Sciatic nerve (tissue), 2 donors: ENCODE data around the gene FAR2. TPM values are rescaled to one million over a fixed set of nuclear protein-coding genes. Genes with fewer than 3 reads are reported as not detected.
"Not testable (repeated sequence)": the region's sequence is repeated elsewhere in the genome, so short reads cannot be mapped to it uniquely, and the experiment has no call there.

Experiments
- ATAC-seq: fragments of 200-7000 bp; cut with Tn5 transposase; one replicate; pipeline ENCODE4 v1.9.1; 2020; ENCODE audit warnings: mild to moderate bottlenecking, moderate library complexity
- DNase-seq: peaks from one replicate; pipeline ENCODE4 v3.0.0-alpha.2; 2020; ENCODE audit warnings: low spot score
- intact Hi-C: fragments of 100-400 bp; cut with DNase I; formaldehyde crosslinking; loops from one replicate; pipeline ENCODE4 v1.14.2; 2022
- total RNA-seq: library from RNA; stranded (reverse); fragmentation: NEBNext Ultra II Directional; extraction: Animal tissue kit (Norgen Biotek cat#: 25700); gene quantifications from one replicate; pipeline ENCODE4 v1.2.1, GENCODE V29; 2021
- donor health status: DM: no; HTN: no; CAD: no.
- donor health status: DM: no; HTN: no; CAD: no.

Gene FAR2
- total RNA-seq, 1 donor from 2014 or later = 8.6 TPM

DNA sequence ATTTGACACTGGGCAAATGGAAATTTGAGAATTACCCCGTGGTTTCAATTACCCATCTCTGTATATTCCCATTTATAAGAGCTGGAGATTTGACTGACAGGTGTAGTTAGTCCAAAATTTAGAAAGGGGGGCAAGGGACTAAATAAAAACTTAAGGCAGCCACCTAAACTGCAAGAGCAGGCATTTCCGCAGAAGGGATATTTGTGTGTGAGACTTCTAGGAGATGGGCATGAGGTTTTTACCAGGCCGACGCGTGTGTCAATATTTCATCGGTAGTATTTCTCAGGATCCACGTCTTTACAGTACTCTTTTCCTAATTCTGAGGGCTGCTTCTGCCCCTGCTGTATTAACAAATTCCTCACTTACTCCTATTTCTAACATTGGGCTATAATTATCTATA, 1.4 kb downstream of the FAR2 start:
- ATAC-seq = no peak
- DNase-seq = no peak
- intact Hi-C loops = no loop called here

DNA sequence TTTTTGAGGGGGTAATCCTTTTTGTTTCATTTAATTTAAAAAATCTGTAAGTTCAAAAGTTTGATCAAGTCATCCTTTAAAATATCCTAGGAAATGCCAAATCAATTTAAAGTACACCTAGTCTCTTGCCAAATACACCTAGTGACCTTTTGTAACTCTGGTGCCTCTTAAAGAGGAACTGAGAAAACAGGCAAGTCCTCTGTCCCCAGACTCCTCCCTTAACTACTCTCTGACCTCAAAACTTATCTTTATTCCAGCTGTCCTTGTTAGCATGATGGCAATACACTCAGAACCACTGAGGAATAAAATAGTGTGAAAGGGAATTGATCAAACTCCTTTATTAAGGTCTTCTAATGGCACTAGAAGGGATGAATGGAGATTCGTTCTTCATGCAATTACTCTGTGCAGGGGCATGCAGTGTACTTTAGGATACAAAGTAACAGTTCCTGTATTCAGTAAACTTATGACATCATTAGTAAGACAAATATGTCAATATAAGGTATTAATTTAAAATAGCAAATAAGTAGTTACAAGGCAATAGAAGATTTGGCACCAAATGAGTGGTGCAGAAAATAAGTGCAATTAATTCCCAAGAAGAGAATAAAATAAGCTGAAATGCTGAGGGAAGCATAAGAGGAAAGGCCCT, 3.3 kb downstream of the FAR2 start:
- intact Hi-C loops = no loop called here
- no peak for ATAC-seq

GRCh38 chr12:29152981-29153630, 4.0 kb downstream of the FAR2 start:
- ATAC-seq (no peak), DNase-seq (no peak)
- intact Hi-C loops = no loop called here

More for the DNA sequence above, 3.3 kb downstream of the FAR2 start:
- no peak for DNase-seq

DNA sequence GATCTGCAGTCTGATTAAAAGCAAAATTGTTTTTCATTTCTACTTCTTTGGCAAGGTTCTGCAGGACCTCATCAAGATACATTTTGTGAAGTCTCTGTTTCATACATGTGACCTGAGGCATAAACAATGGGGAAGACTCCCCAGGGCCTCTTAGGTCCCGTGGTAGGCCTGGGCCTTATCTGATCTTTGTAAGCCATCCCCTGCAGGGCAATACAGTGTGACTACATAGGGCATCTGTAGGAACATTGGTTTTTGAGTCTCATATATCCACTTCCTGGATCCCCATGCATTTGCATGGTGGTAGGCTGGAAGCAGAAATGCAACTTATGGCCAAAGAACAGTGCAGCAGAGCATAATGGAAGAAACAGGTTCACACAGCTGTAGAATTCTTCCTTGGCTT, 6.0 kb downstream of the FAR2 start:
- ATAC-seq (peak; percentile 24), DNase-seq (no peak)
- intact Hi-C loops = no loop called here

GRCh38 chr12:29157486-29157946, 8.4 kb downstream of the FAR2 start:
- ATAC-seq (no peak), DNase-seq (no peak)
- intact Hi-C loops = no loop called here

- ATAC-seq = peak; percentile 71
- DNase-seq = no peak
- intact Hi-C loops = no loop called here
These were observed 9.2 kb downstream of the FAR2 start for GRCh38 chr12:29158115-29158763.

- DNase-seq (no peak), ATAC-seq (no peak)
- intact Hi-C loops = no loop called here
These were observed 10.6 kb downstream of the FAR2 start for GRCh38 chr12:29159661-29160060.

GRCh38 chr12:29160230-29160629, 11.2 kb downstream of the FAR2 start:
- intact Hi-C loops = no loop called here
- ATAC-seq (no peak), DNase-seq (no peak)

DNA sequence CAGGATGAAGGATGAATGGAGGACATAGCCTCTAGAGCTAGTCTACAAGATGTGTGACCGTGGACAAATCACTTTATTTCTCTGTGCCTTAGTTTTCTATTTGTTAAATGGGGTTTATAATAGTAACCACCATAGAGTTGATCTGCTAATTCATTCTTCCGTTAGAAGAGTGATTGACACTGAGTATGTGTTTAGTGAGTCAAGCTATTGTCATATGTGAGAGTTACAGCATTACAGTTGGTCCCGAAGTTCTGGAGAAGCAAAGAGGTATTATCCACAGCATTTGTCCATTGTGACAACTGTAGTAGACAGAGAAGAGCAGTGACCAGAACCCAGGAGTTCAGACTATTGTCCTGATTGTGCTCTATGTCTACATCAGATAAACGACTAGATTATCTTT, 14.1 kb downstream of the FAR2 start:
- intact Hi-C loops = no loop called here
- ATAC-seq = no peak
- no peak for DNase-seq

DNA sequence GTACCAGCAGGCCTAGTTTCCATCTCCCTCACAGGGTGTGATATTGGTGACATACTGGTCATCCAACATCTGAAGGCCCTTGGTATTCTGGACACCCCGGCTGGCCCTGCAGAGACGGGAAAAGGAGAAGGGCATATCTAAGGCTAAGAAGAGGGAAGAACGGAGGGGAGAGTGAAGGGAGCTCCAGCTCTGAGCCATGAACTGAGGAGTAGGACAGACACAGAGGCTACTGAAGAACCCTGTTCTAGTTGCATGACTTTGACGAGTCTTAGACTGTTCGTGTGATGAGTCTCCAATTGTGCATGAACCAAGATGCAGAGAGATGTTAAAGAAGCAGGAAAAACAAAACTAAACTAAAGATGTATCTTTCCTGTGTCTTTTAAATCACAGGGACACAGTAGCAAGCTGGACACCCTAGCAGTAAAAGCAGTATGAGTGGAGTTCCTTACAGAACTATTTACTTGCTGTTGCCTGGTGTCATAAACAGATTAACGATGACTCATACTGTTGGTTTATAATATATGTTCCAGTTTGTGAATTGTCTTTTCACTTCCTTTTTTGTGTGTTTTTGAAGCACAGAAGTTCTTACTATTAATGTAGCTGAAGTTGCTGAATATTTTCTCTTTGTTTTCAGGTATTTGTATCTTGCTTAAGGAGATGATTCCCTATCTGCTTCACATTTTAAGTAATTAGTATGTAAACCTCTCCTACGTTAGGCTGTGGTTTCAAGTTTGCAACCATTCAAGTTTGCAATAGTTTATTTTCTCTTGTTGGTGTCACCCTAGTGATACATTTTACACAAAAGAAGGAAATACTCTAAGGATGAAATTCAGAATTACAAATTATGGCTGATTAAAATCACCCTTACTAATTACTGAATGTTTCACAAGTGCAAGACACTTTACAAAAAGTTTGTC, 15.7 kb downstream of the FAR2 start:
- DNase-seq (no peak), ATAC-seq (peak; percentile 87)
- intact Hi-C loops = no loop called here

GRCh38 chr12:29167445-29167844, 18.4 kb downstream of the FAR2 start:
- DNase-seq (no peak), ATAC-seq (no peak)
- intact Hi-C loops = no loop called here

GRCh38 chr12:29167988-29168387, 18.9 kb downstream of the FAR2 start:
- DNase-seq = no peak
- intact Hi-C loops = no loop called here
- no peak for ATAC-seq

GRCh38 chr12:29169978-29170377, 20.9 kb downstream of the FAR2 start:
- not testable (repeated sequence) for ATAC-seq

GRCh38 chr12:29170478-29171084, 21.5 kb downstream of the FAR2 start:
- ATAC-seq, DNase-seq, intact Hi-C loops: not testable (repeated sequence)

More at GRCh38 chr12:29169978-29170377, 20.9 kb downstream of the FAR2 start:
- DNase-seq, intact Hi-C loops: not testable (repeated sequence)

- intact Hi-C loops = no loop called here
- DNase-seq (no peak), ATAC-seq (no peak)
These were observed 22.6 kb downstream of the FAR2 start for GRCh38 chr12:29171421-29172258.

DNA sequence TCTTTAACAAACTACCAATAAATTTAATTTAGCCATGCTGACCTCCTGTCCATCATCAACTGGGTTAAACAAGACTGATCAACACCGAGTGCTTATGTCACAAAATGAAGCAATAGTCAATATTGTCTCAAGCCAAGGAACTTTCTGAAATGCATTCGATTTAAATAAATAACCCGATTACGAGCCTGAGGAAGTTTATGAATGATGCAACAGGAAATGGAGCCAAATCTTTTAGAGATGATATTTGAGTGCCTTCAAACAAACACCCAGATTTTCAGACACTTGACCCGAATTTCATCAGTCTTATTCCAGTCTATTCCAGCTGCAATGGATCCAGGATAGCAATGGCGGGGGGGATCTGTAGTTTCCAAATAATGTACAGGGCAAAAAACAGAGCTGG, 27.9 kb downstream of the FAR2 start:
- intact Hi-C loops = no loop called here
- DNase-seq (no peak), ATAC-seq (no peak)

GRCh38 chr12:29182247-29182646, 33.2 kb downstream of the FAR2 start:
- ATAC-seq, DNase-seq, intact Hi-C loops: not testable (repeated sequence)

DNA sequence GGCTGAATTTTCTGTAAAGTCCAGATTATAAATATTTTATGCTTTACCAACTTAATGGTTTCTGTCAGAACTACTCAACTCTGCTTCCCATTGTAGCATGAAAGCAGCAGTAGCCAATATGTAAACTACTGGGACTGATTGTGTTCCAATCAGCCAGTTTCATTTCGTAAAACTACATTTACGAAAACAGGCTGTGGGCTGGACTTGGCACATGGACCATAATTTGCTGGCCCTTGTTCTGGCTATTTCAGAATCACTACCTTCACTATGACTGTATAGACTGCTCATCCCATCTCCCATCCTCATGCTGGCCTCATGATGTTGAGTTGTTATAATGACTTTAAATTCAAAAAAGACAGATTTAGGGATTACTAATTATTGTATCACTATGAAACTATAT, 38.7 kb downstream of the FAR2 start:
- intact Hi-C loops = no loop called here
- DNase-seq (no peak), ATAC-seq (no peak)
